AG08395 (cell line): ENCODE measurements around the gene LILRA2.
"Not testable (repeated sequence)": the region's sequence is repeated elsewhere in the genome, so short reads cannot be mapped to it uniquely, and the experiment has no call there.

ENCODE experiments used
- DNase-seq: peaks from one replicate; pipeline ENCODE4 v3.0.0; 2012; ENCODE audit warnings: mixed read lengths, low spot score

LILRA2 gene

GRCh38 chr19:54609356-54609791 lies 35.8 kb downstream of the LILRA2 start:
- DNase-seq, result no peak

- no peak for DNase-seq
Observed at GRCh38 chr19:54612428-54612827, 38.8 kb downstream of the LILRA2 start.

GRCh38 chr19:54614726-54615125 lies 41.1 kb downstream of the LILRA2 start:
- DNase-seq, result no peak

DNA sequence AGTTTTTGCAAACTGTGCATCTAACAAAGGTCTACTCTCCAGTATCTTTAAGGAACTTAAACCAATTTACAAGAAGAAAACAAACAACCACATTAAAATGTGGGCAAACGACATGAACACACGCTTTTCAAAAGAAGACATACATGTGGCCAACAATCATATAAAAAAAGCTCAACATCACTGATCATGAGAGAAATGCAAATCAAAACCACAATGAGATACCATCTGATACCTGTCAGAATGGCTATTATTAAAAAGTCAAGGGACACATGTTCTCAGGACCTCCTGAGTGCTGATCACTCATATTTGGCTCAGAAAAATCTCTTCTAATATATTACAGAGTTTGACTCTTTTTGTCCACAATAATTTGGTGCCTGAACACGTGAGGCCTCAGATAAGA lies 42.5 kb downstream of the LILRA2 start:
- DNase-seq, result no peak

DNA sequence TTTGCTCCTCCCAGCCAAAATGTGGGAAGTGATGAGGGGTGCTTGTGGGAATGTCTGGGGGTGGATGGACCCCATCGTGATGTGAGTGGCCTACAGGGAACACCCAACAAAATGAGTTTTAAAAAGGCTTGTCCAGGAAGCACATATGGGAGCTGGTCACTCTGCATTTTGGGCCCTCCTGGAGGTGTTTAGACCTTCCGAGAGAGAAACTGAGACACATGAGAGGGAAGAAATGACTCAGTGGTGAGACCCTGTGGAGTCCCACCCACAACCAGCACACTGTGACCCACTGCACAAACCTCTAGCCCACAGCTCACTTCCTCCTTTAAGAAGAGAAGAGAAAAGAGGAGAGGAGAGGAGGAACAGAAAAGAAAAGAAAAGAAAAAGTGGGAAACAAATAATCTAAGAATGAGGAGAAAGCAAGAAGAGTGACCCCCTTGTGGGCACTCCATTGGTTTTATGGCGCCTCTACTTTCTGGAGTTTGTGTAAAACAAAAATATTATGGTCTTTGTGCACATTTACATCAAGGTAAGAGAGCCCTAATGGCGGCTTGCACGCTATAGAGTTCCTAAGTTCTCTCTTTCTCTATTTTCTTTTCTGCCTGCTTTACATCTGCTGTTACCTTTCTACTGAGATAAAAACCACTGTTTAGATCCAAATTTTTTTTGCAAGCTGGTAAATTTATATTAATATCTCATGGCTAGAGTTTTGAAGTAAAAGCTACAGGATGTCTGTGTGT lies 43.4 kb downstream of the LILRA2 start:
- no peak for DNase-seq

DNA sequence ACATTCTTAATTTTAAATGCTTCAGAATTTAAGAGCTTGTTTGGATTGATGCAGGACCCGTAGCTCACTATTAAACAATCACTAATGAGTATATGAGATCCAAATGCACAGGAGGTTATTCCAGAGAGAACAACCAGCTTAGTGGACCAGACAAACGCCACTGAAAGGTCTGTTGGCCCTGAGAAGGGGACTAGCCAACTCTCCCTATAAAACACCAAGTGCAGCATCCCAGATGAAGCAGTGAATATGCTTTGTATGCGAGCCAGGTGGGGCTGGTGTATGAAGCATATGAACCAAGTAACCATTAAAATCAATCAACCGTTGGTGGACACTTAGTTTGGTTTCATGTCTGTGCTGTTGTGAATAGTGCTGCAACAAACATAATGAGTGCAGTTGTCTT lies 46.9 kb downstream of the LILRA2 start:
- DNase-seq, result no peak

- DNase-seq, result no peak
Observed at GRCh38 chr19:54622431-54622830, 48.8 kb downstream of the LILRA2 start.

- DNase-seq, result not testable (repeated sequence)
Observed at GRCh38 chr19:54624234-54624633, 50.6 kb downstream of the LILRA2 start.

DNA sequence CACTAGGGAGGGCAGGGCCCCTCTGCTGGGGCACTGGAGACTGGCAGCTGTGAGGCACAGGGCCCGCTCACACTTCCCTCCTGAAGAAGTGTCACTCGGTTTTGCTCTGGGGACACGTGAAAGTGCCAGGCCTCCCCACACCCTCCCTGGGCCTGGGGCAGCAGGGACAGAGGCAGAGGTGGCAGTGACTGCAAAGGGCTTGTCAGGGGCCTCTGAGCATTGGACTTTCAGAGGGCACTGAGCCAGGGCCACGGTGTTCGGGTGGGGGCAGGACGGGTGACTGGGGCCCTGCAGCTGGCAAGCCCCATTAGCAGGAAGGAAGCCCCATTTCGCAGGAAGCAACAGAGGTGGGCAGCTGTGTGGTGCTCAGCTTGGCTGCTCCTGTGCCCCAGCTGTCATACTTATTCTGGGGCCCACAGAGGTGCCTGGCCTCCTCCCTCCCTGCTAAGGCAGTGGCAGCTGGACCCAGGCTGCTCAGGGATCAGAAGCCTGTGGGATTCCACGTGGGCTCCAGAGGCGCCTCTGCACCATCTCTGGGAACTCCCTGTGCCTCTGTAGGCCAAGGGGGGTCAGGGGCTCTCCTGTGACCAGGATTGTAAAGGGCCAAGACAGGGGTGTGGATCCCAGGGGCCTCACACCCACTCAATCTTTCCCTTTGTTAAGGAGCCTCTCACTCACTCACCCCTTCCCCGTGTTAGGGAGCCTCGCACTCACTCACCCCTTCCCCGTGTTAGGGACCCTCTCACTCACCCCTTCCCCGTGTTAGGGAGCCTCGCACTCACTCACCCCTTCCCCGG lies 51.5 kb downstream of the LILRA2 start:
- not testable (repeated sequence) for DNase-seq

GRCh38 chr19:54626757-54627156 lies 53.2 kb downstream of the LILRA2 start:
- DNase-seq, result no peak

DNA sequence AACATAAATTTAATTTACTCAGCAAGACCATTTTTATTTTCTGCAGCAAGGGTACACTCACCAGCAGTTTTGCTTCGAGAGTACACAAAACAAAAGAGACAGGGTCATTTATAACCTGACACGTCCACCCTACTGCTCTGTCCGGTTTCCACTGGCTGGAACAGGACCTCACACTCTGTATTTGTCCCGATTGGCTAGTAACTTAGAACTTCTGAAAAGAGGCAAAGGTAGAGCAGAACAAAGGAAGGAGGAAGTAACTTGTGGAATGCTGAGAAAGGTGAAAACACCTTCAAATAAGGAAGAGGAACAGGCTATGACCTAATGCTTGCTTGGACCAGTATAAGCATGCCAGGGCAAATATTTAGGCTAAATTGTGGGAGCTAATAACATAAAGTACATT lies 54.3 kb downstream of the LILRA2 start:
- DNase-seq, result not testable (repeated sequence)

DNA sequence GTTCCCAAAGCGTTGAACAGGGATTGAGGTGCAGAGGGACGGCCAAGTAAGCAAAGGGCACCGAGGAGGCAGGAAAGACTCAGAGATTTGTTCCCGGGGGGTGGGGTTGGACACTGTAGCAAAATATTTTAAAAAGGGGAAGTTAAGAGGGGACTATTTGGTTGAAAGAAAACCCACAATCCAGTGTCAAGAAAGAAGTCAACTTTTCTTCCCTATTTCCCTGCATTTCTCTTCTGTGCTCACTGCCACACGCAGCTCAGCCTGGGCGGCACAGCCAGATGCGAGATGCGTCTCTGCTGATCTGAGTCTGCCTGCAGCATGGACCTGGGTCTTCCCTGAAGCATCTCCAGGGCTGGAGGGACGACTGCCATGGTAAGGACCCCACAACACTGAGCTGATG lies 56.7 kb downstream of the LILRA2 start, which contains the start of gene LILRB1:
LILRB1 (plus strand) TSS at position 223 of the 400 bp plus-strand sequence. CDS start 590 bp downstream, outside the sequence.
- DNase-seq, result not testable (repeated sequence)

- no peak for DNase-seq
Observed at GRCh38 chr19:54630782-54631181, 57.2 kb downstream of the LILRA2 start.

DNA sequence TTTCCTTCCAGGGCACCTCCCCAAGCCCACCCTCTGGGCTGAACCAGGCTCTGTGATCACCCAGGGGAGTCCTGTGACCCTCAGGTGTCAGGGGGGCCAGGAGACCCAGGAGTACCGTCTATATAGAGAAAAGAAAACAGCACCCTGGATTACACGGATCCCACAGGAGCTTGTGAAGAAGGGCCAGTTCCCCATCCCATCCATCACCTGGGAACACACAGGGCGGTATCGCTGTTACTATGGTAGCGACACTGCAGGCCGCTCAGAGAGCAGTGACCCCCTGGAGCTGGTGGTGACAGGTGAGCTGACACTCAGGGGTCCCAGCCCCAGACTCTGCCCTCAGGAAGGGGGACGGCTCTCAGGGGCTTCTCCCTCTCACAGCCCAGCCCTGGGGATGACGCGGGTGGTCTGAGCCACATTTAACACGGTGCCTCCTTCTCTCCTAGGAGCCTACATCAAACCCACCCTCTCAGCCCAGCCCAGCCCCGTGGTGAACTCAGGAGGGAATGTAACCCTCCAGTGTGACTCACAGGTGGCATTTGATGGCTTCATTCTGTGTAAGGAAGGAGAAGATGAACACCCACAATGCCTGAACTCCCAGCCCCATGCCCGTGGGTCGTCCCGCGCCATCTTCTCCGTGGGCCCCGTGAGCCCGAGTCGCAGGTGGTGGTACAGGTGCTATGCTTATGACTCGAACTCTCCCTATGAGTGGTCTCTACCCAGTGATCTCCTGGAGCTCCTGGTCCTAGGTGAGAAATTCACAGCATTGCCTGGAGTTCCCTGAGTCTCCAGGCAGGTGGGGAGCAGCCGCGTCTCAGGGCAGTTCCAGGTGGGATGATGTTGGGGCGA lies 58.1 kb downstream of the LILRA2 start:
- not testable (repeated sequence) for DNase-seq

GRCh38 chr19:54632517-54632916 lies 58.9 kb downstream of the LILRA2 start:
- not testable (repeated sequence) for DNase-seq

DNA sequence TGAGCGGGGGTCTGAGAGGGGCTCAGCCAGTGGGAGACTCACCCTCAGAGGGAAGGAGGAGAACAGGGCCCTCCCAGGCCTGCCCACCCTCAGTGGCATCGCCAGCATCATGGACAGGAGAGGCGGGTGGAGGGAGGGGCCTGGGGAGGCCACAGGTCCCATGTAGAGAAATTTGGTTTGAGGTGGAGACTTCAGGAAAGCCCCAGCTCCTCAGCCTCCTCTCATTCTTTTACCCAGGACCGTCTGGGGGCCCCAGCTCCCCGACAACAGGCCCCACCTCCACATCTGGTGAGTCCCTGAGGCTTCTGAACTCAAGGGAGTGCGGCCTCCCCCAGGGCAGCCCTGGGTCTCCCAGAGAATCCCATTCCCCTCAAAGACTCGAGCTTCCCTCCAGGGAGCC lies 59.8 kb downstream of the LILRA2 start:
- no peak for DNase-seq

- DNase-seq, result not testable (repeated sequence)
Observed at GRCh38 chr19:54636081-54636480, 62.5 kb downstream of the LILRA2 start.

DNA sequence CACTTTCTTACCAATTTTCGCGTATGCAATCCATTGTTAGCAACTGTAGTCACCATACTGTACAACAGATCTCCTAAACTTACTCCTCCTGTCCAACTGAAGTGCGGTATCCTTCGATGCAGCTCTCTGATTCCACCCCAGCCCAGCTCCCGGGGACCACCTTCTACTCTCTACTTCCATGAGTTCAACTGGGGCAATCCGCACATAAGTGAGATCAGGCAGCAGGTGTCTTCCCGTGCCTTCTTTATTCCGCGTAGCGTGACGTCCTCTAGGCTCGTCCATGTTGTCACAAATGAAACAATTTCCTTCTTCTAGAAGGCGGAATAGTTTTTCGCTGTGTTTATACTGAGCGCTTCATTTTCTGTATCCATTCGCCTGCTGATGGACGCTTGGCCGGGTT lies 65.1 kb downstream of the LILRA2 start:
- no peak for DNase-seq
